HCT116 (cell line): ENCODE measurements around the gene ITM2C.

ENCODE experiments used
- ATF3 ChIP-seq: IDR thresholded peaks from 2 replicates; pipeline ENCODE4 v1.6.1; 2012
- CTCF ChIP-seq, 3 experiments: fragments of 200-600 bp in 1 of 3; sonication (generic) in 1 of 3; IDR thresholded peaks in 2 of 3; conservative IDR thresholded peaks in 1 of 3; 2 replicates each; pipeline ENCODE4 v1.5.1; 2012 to 2017; ENCODE audit warnings: low read depth in 2 of 3, low read length in 2 of 3, antibody characterized with exemption in 1 of 3, borderline replicate concordance in 1 of 3, control low read depth in 1 of 3, mild to moderate bottlenecking in 1 of 3, mixed read lengths in 1 of 3, mixed run types in 1 of 3, moderate library complexity in 1 of 3; ENCODE audit not compliant: insufficient read depth in 1 of 3
- EGR1 ChIP-seq: IDR thresholded peaks from 2 replicates; pipeline ENCODE4 v1.6.1; 2012; ENCODE audit warnings: low read depth
- EZH2phosphoT487 ChIP-seq: fragments of 200-600 bp; IDR thresholded peaks from 2 replicates; pipeline ENCODE4 v1.6.1; 2018; ENCODE audit warnings: antibody characterized with exemption, borderline replicate concordance
- MAX ChIP-seq: IDR thresholded peaks from 2 replicates; pipeline ENCODE4 v1.6.1; 2012
- POLR2A ChIP-seq: IDR thresholded peaks from 2 replicates; pipeline ENCODE4 v1.7.0; 2011; ENCODE audit warnings: borderline replicate concordance; ENCODE audit not compliant: insufficient read depth, insufficient read length; ENCODE audit errors: extremely low read depth
- POLR2AphosphoS5 ChIP-seq: IDR thresholded peaks from 2 replicates; pipeline ENCODE4 v1.6.1; 2011; ENCODE audit warnings: mild to moderate bottlenecking, low read depth, low read length, moderate library complexity
- SIN3A ChIP-seq: IDR thresholded peaks from 2 replicates; pipeline ENCODE4 v1.6.1; 2012; ENCODE audit warnings: low read depth
- ZNF274 ChIP-seq: fragments of 200-500 bp; sonication (Bioruptor generic); IDR thresholded peaks from 2 replicates; pipeline ENCODE4 v1.6.1; 2014; ENCODE audit warnings: mild to moderate bottlenecking, low read depth, low read length, inconsistent platforms

- TF ChIP-seq ATF3 (no peak), ZNF274 (no peak), SIN3A (no peak), MAX (no peak), POLR2A (no peak), POLR2AphosphoS5 (no peak), EGR1 (no peak), CTCF (IDR thresholded peaks at IDR 0.05 in 2 of 3, conservative IDR thresholded peaks at IDR 0.05 in 1 of 3; ENCODE audit: borderline replicate concordance in 1 of 3, insufficient read depth in 1 of 3, low read depth in 2 of 3, low read length in 2 of 3) (no peak), EZH2phosphoT487 (no peak)
Observed at GRCh38 chr2:230877116-230877758, 12.5 kb downstream of the ITM2C start.
